NCI-H748 (cell line): ENCODE results near the gene CTSA.
"Not testable (repeated sequence)": the region's sequence is repeated elsewhere in the genome, so short reads cannot be mapped to it uniquely, and the experiment has no call there.

ENCODE experiments used
- DNase-seq: peaks from one replicate; lab custom pipeline; 2025; ENCODE audit not compliant: unreplicated experiment; lab: John Stamatoyannopoulos, UW

The CTSA gene

GRCh38 chr20:45911486-45912343 is 20.6 kb downstream of the CTSA start, which contains the start of gene PLTP:
TSS of gene PLTP (minus strand) at chr20:45912155. CDS start at chr20:45911452, 703 bp downstream.
- DNase-seq, result peak; percentile 51

- no peak for DNase-seq
These were observed 21.2 kb downstream of the CTSA start for GRCh38 chr20:45912344-45912682.

GRCh38 chr20:45913116-45913515 is 22.0 kb downstream of the CTSA start:
- DNase-seq, result no peak

- no peak for DNase-seq
These were observed 26.6 kb downstream of the CTSA start for GRCh38 chr20:45917790-45918141.

GRCh38 chr20:45918182-45918737 is 27.1 kb downstream of the CTSA start:
- DNase-seq, result no peak

- DNase-seq, result no peak
These were observed 27.8 kb downstream of the CTSA start for GRCh38 chr20:45918779-45919537.

- DNase-seq, result no peak
These were observed 28.6 kb downstream of the CTSA start for GRCh38 chr20:45919542-45920399.

- no peak for DNase-seq
These were observed 29.6 kb downstream of the CTSA start for GRCh38 chr20:45920462-45921336.

GRCh38 chr20:45921337-45922189 is 30.4 kb downstream of the CTSA start:
- no peak for DNase-seq

- DNase-seq, result no peak
These were observed 33.5 kb downstream of the CTSA start for GRCh38 chr20:45924391-45925261.

GRCh38 chr20:45925821-45926506 is 34.8 kb downstream of the CTSA start:
- no peak for DNase-seq

- DNase-seq, result no peak
These were observed 35.6 kb downstream of the CTSA start for GRCh38 chr20:45926731-45927070.

- DNase-seq, result no peak
These were observed 36.1 kb downstream of the CTSA start for GRCh38 chr20:45927071-45927878.

- not testable (repeated sequence) for DNase-seq
These were observed 40.5 kb downstream of the CTSA start for GRCh38 chr20:45931680-45932079.

- DNase-seq, result peak; percentile 93
These were observed 42.3 kb downstream of the CTSA start for GRCh38 chr20:45933266-45934045.

GRCh38 chr20:45934046-45934585 is 43.0 kb downstream of the CTSA start:
- peak; percentile 73 for DNase-seq
